CD14-positive monocyte (primary cell): ENCODE data around the gene PXDC1. TPM values are rescaled to one million over a fixed set of nuclear protein-coding genes. Genes with fewer than 3 reads are reported as not detected.
A peak's percentile ranks its signal among the peaks of the same experiment; 100 is the strongest.

ENCODE experiments used
- DNase-seq, 3 donors: peaks; one replicate each; pipeline ENCODE4 v3.0.0-alpha.2; 2011 to 2022
- H2AFZ ChIP-seq: 2 replicates; pipeline ENCODE4 v1.6.0; 2012; ENCODE audit warnings: mild to moderate bottlenecking, low read depth, low read length, inconsistent platforms; ENCODE audit not compliant: insufficient read depth, poor library complexity, severe bottlenecking
- H3K27ac ChIP-seq, 2 donors: 1 replicate in 1 of 2; 2 replicates in 1 of 2; pipeline ENCODE4 v1.5.1; 2012 to 2013; ENCODE audit warnings: low read length in 2 of 2, control low read depth in 1 of 2, inconsistent platforms in 1 of 2, low read depth in 1 of 2, mild to moderate bottlenecking in 1 of 2
- H3K27me3 ChIP-seq, 2 donors: one replicate each; pipeline versions ENCODE4 v1.6.0 to v1.6.1; 2011 to 2013; ENCODE audit warnings: low read length in 2 of 2; ENCODE audit not compliant: control insufficient read depth in 2 of 2, insufficient read depth in 2 of 2
- H3K36me3 ChIP-seq, 2 donors: replicated peaks in 1 of 2; 1 replicate in 1 of 2; 2 replicates in 1 of 2; pipeline versions ENCODE4 v1.5.1 to v1.6.1; 2012 to 2013; ENCODE audit warnings: low read length in 2 of 2, control low read depth in 1 of 2, inconsistent platforms in 1 of 2, mild to moderate bottlenecking in 1 of 2; ENCODE audit not compliant: insufficient read depth in 2 of 2, control insufficient read depth in 1 of 2
- H3K4me1 ChIP-seq, 2 donors: 1 replicate in 1 of 2; 2 replicates in 1 of 2; pipeline versions ENCODE4 v1.5.1 to v1.6.1; 2012 to 2013; ENCODE audit warnings: low read length in 2 of 2, control low read depth in 1 of 2, inconsistent platforms in 1 of 2, mild to moderate bottlenecking in 1 of 2, moderate library complexity in 1 of 2; ENCODE audit not compliant: insufficient read depth in 2 of 2, control insufficient read depth in 1 of 2
- H3K4me2 ChIP-seq: replicated peaks from 2 replicates; pipeline ENCODE3; 2012; ENCODE audit warnings: low read length, moderate library complexity, mild to moderate bottlenecking; ENCODE audit not compliant: poor library complexity, severe bottlenecking; ENCODE audit errors: extremely low read depth
- H3K4me3 ChIP-seq, 3 experiments: fragments of 200-600 bp in 1 of 3; sonication (generic) in 1 of 3; replicated peaks in 1 of 3; 1 replicate in 2 of 3; 2 replicates in 1 of 3; pipeline ENCODE4 v1.5.1; 2011 to 2013; ENCODE audit warnings: low read length in 3 of 3, mild to moderate bottlenecking in 3 of 3, control low read depth in 2 of 3, low read depth in 2 of 3, inconsistent platforms in 1 of 3, moderate library complexity in 1 of 3
- H3K79me2 ChIP-seq: 2 replicates; pipeline ENCODE4 v1.6.0; 2012; ENCODE audit warnings: mild to moderate bottlenecking, control low read depth, inconsistent platforms, low read length, moderate library complexity; ENCODE audit not compliant: insufficient read depth
- H3K9ac ChIP-seq: 2 replicates; pipeline ENCODE4 v1.6.0; 2017; ENCODE audit warnings: low read length, mild to moderate bottlenecking; ENCODE audit not compliant: insufficient read depth, poor library complexity, severe bottlenecking
- H3K9me3 ChIP-seq, 2 donors: replicated peaks in 1 of 2; 1 replicate in 1 of 2; 2 replicates in 1 of 2; pipeline versions ENCODE4 v1.5.1 to v1.6.1; 2012 to 2013; ENCODE audit warnings: low read length in 2 of 2, control low read depth in 1 of 2; ENCODE audit not compliant: control insufficient read depth in 1 of 2, insufficient read depth in 1 of 2
- H4K20me1 ChIP-seq: 2 replicates; pipeline ENCODE4 v1.6.0; 2012; ENCODE audit warnings: mild to moderate bottlenecking, low read length, control low read depth, moderate library complexity; ENCODE audit not compliant: insufficient read depth
- H3K27ac Mint-ChIP-seq, 7 donors: one replicate each; pipeline ENCODE4 v1.8.0; 2020; ENCODE audit warnings: mild to moderate bottlenecking in 7 of 7, mixed read lengths in 7 of 7, moderate library complexity in 6 of 7, inconsistent platforms in 2 of 7
- H3K27me3 Mint-ChIP-seq, 3 donors: one replicate each; pipeline ENCODE4 v1.8.0; 2021 to 2022; ENCODE audit warnings: low read depth in 3 of 3, mild to moderate bottlenecking in 3 of 3, mixed read lengths in 3 of 3, moderate library complexity in 3 of 3, inconsistent platforms in 1 of 3
- H3K36me3 Mint-ChIP-seq, 2 donors: one replicate each; pipeline ENCODE4 v1.8.0; 2020; ENCODE audit warnings: mixed read lengths in 2 of 2, inconsistent platforms in 1 of 2, mild to moderate bottlenecking in 1 of 2
- H3K4me1 Mint-ChIP-seq: one replicate; pipeline ENCODE4 v1.8.0; 2020; ENCODE audit warnings: mild to moderate bottlenecking, mixed read lengths
- H3K4me3 Mint-ChIP-seq, 2 donors: one replicate each; pipeline ENCODE4 v1.8.0; 2020; ENCODE audit warnings: mild to moderate bottlenecking in 2 of 2, mixed read lengths in 2 of 2, moderate library complexity in 1 of 2
- H3K9me3 Mint-ChIP-seq, 7 donors: one replicate each; pipeline ENCODE4 v1.8.0; 2020 to 2022; ENCODE audit warnings: mixed read lengths in 7 of 7, mild to moderate bottlenecking in 6 of 7, moderate library complexity in 6 of 7, inconsistent platforms in 2 of 7
- CTCF ChIP-seq: fragments of 200-600 bp; IDR thresholded peaks from one replicate; pipeline ENCODE4 v1.8.0; 2022; ENCODE audit warnings: antibody characterized with exemption, mild to moderate bottlenecking
- WGBS: methylation state at CpG from one replicate; pipeline ENCODE4 v1.1.5; 2013; ENCODE audit warnings: missing lambda C conversion rate; ENCODE audit not compliant: insufficient coverage; 5-methylcytosine and 5-hydroxymethylcytosine counted together
- intact Hi-C, 2 donors: fragments of 100-400 bp; cut with micrococcal nuclease; formaldehyde crosslinking; loops; one replicate each; pipeline versions ENCODE4 v1.15.0 to v1.15.1; 2023
- polyA plus RNA-seq, 3 donors: library from polyadenylated mRNA; depleted of rRNA in 1 of 3; unstranded in 2 of 3; stranded (reverse) in 1 of 3; fragments of 300-500 nt in 2 of 3; fragments of >200 nt in 1 of 3; fragmentation: Illumina TruSeq in 2 of 3; gene quantifications; 1 replicate in 2 of 3; 2 replicates in 1 of 3; pipeline ENCODE4 v1.2.3, GENCODE V29; 2012 to 2021

Gene PXDC1
- polyA plus RNA-seq, 3 donors, result 0.48 to 0.92 (median 0.55) TPM

- H3K4me2 ChIP-seq, result no peak overlapping the region
- WGBS, result 72% methylated on average over 6 of the region's 12 CpGs
- Mint-ChIP-seq H3K9me3 (peaks cover 0 to 7% (median 0%) of the 10 kb centered on the region in 7 donors), H3K27ac (peak overlapping the region in 1 of 7 donors; percentile 6), H3K4me1 (peaks cover 20% of the 10 kb centered on the region), H3K4me3 (peak overlapping the region in 1 of 2 donors; percentile 86), H3K36me3 (peaks cover 2% of the 10 kb centered on the region in 2 donors), H3K27me3 (peaks cover 39 to 55% (median 44%) of the 10 kb centered on the region in 3 donors)
- no peaks in the 10 kb centered on the region for H4K20me1 ChIP-seq
- peaks cover 25 to 37% of the 10 kb centered on the region in 2 donors for H3K27me3 ChIP-seq
- H3K36me3 ChIP-seq, result no peaks in the 10 kb centered on the region
- no peak overlapping the region for H3K4me3 ChIP-seq
- H3K9ac ChIP-seq, result no peak overlapping the region
- TF ChIP-seq CTCF, result peak; percentile 66
- H3K79me2 ChIP-seq, result no peaks in the 10 kb centered on the region
- no peak overlapping the region for H2AFZ ChIP-seq
- peak; percentile 51 to 75 (median 53) for DNase-seq
- no peaks in the 10 kb centered on the region for H3K9me3 ChIP-seq
- intact Hi-C loops, result loop anchor here in 1 of 2 donors (5.0 kb wide), 1 partner anchor 259 kb away; no protein-coding TSS in a partner anchor
- no peak overlapping the region for H3K27ac ChIP-seq
- peaks cover 9 to 31% of the 10 kb centered on the region in 2 donors for H3K4me1 ChIP-seq
These were observed 3.1 kb downstream of the PXDC1 start for GRCh38 chr6:3748208-3749066.

- Mint-ChIP-seq H3K4me3 (no peak overlapping the region), H3K9me3 (peaks cover 0 to 5% (median 0%) of the 10 kb centered on the region in 7 donors), H3K27me3 (peaks cover 27 to 43% (median 32%) of the 10 kb centered on the region in 3 donors), H3K27ac (peak overlapping the region in 1 of 7 donors; percentile 32), H3K4me1 (peaks cover 23% of the 10 kb centered on the region), H3K36me3 (peaks cover 2% of the 10 kb centered on the region in 2 donors)
- TF ChIP-seq CTCF, result no peak
- H3K9me3 ChIP-seq, result no peaks in the 10 kb centered on the region
- 78% methylated on average over 10 of the region's 12 CpGs for WGBS
- H3K4me3 ChIP-seq, result no peak overlapping the region
- no peak overlapping the region for H3K4me2 ChIP-seq
- no peak overlapping the region for H3K9ac ChIP-seq
- no peaks in the 10 kb centered on the region for H3K79me2 ChIP-seq
- no peak for DNase-seq
- intact Hi-C loops, result loop anchor here in 1 of 2 donors (5.0 kb wide), 1 partner anchor 260 kb away; no protein-coding TSS in a partner anchor
- H3K36me3 ChIP-seq, result no peaks in the 10 kb centered on the region
- H3K27me3 ChIP-seq, result peaks cover 13 to 25% of the 10 kb centered on the region in 2 donors
- peaks cover 16 to 38% of the 10 kb centered on the region in 2 donors for H3K4me1 ChIP-seq
- H3K27ac ChIP-seq, result no peak overlapping the region
- H4K20me1 ChIP-seq, result no peaks in the 10 kb centered on the region
- H2AFZ ChIP-seq, result no peak overlapping the region
These were observed 4.3 kb downstream of the PXDC1 start for GRCh38 chr6:3747100-3747737.
